Hepatocyte (in vitro differentiated cells): Measurements from ENCODE around the gene ZNF155. TPM values are rescaled to one million over a fixed set of nuclear protein-coding genes. Genes with fewer than 3 reads are reported as not detected.

ENCODE experiments used
- DNase-seq: peaks from one replicate; pipeline ENCODE4 v3.0.0-alpha.2; 2016; ENCODE audit warnings: low spot score
- H2AFZ ChIP-seq: fragments of 200-600 bp; sonication (generic); 2 replicates; pipeline ENCODE4 v1.6.0; 2016; ENCODE audit warnings: antibody characterized with exemption, mild to moderate bottlenecking
- H3K27ac ChIP-seq: fragments of 200-600 bp; sonication (generic); 2 replicates; pipeline ENCODE4 v1.5.1; 2016; ENCODE audit warnings: mild to moderate bottlenecking
- H3K27me3 ChIP-seq: fragments of 200-600 bp; sonication (generic); 2 replicates; pipeline ENCODE4 v1.6.1; 2016
- H3K36me3 ChIP-seq: fragments of 200-600 bp; sonication (generic); replicated peaks from 2 replicates; pipeline ENCODE4 v1.5.1; 2016; ENCODE audit warnings: low read depth; ENCODE audit not compliant: insufficient read depth
- H3K4me1 ChIP-seq: fragments of 200-600 bp; sonication (generic); 2 replicates; pipeline ENCODE4 v1.5.1; 2016; ENCODE audit warnings: mild to moderate bottlenecking, moderate library complexity; ENCODE audit not compliant: insufficient read depth
- H3K4me2 ChIP-seq: fragments of 200-600 bp; sonication (generic); 2 replicates; pipeline ENCODE4 v1.6.0; 2016
- H3K4me3 ChIP-seq: fragments of 200-600 bp; sonication (generic); 2 replicates; pipeline ENCODE4 v1.5.1; 2016; ENCODE audit warnings: mild to moderate bottlenecking
- H3K79me2 ChIP-seq: fragments of 200-600 bp; sonication (generic); 2 replicates; pipeline ENCODE4 v1.6.0; 2017; ENCODE audit warnings: mild to moderate bottlenecking
- H3K9me2 ChIP-seq: fragments of 200-600 bp; sonication (generic); replicated peaks from 2 replicates; pipeline ENCODE4 v1.6.0; 2017; ENCODE audit warnings: mild to moderate bottlenecking; ENCODE audit not compliant: insufficient read depth
- H3K9me3 ChIP-seq: fragments of 200-600 bp; sonication (generic); 2 replicates; pipeline ENCODE4 v1.5.1; 2016; ENCODE audit warnings: low read depth, mild to moderate bottlenecking
- H4K20me1 ChIP-seq: fragments of 200-600 bp; sonication (generic); 2 replicates; pipeline ENCODE4 v1.6.0; 2016; ENCODE audit warnings: mild to moderate bottlenecking; ENCODE audit not compliant: insufficient read depth, poor library complexity, severe bottlenecking
- CTCF ChIP-seq: fragments of 200-600 bp; sonication (generic); IDR thresholded peaks from 2 replicates; pipeline ENCODE4 v1.5.1; 2016; ENCODE audit warnings: antibody characterized with exemption, mild to moderate bottlenecking; ENCODE audit not compliant: poor library complexity
- EZH2 ChIP-seq: fragments of 200-600 bp; sonication (generic); IDR thresholded peaks from 2 replicates; pipeline ENCODE4 v1.6.1; 2016; ENCODE audit warnings: antibody characterized with exemption, mild to moderate bottlenecking, borderline replicate concordance
- EZH2phosphoT487 ChIP-seq: fragments of 200-600 bp; sonication (generic); IDR thresholded peaks from one replicate; pipeline ENCODE4 v1.6.1; 2018; ENCODE audit warnings: antibody characterized with exemption, mild to moderate bottlenecking, low read depth, moderate library complexity; ENCODE audit not compliant: unreplicated experiment, severe bottlenecking
- WGBS: methylation state at CpG from one replicate; pipeline ENCODE4 v1.1.6; 2016; ENCODE audit warnings: low lambda C conversion rate; ENCODE audit errors: missing lambda C conversion rate; 5-methylcytosine and 5-hydroxymethylcytosine counted together
- polyA plus RNA-seq: library from polyadenylated mRNA; unstranded; fragments of >200 nt; fragmentation: Nextera tagmentation; extraction: Ambion mirVana; gene quantifications from 2 replicates; pipeline ENCODE4 v1.2.1, GENCODE V29; 2016
- total RNA-seq: library from RNA; depleted of rRNA; stranded (reverse); fragments of >200 nt; gene quantifications from 2 replicates; pipeline ENCODE4 v1.2.3, GENCODE V29; 2014

ZNF155 gene
- total and polyA plus RNA-seq, 2 experiments from 2014 or later = 3.2 to 7.2 TPM

DNA sequence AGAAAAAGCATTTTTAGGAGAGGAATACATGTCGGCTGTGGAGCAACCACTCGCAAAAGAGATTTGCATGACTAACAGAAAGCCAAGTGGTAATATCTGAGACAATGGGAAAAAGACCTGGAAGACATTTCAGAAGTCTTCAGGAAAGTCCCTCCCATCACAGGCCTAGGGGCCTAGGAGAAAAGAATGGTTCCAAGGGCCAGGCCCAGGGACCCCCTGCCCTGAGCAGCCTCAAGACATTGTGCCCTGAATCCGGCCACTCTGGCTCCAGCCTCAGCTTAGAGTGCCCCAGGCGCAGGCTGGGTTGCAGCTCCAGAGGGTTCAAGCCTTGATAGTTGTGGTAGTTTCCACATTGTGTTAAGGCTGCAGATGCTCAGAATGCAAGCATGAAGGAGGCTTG lies 23.6 kb upstream of the ZNF155 start:
- 73% methylated on average over 4 of the region's 4 CpGs for WGBS
- TF ChIP-seq EZH2 (no peak), EZH2phosphoT487 (no peak), CTCF (no peak)
- H3K27me3 ChIP-seq = no peaks in the 10 kb centered on the region
- H2AFZ ChIP-seq = no peak overlapping the region
- no peak for DNase-seq
- H3K9me2 ChIP-seq = no peaks in the 10 kb centered on the region
- H3K36me3 ChIP-seq = peaks cover 9% of the 10 kb centered on the region
- H3K9me3 ChIP-seq = peaks cover 48% of the 10 kb centered on the region
- no peak overlapping the region for H3K27ac ChIP-seq
- peaks cover 2% of the 10 kb centered on the region for H3K79me2 ChIP-seq
- H3K4me2 ChIP-seq = no peak overlapping the region
- no peak overlapping the region for H3K4me3 ChIP-seq
- no peaks in the 10 kb centered on the region for H4K20me1 ChIP-seq
- H3K4me1 ChIP-seq = no peaks in the 10 kb centered on the region

- DNase-seq = no peak
- Histone ChIP-seq H3K4me2 (no peak overlapping the region), H3K27ac (no peak overlapping the region), H3K4me3 (no peak overlapping the region), H3K9me3 (peaks cover 88% of the 10 kb centered on the region), H3K79me2 (no peaks in the 10 kb centered on the region), H3K9me2 (no peaks in the 10 kb centered on the region), H4K20me1 (no peaks in the 10 kb centered on the region), H2AFZ (no peak overlapping the region), H3K4me1 (no peaks in the 10 kb centered on the region), H3K36me3 (peaks cover 34% of the 10 kb centered on the region), H3K27me3 (no peaks in the 10 kb centered on the region)
- WGBS = 95% methylated on average over 3 of the region's 3 CpGs
- TF ChIP-seq EZH2phosphoT487 (no peak), EZH2 (no peak), CTCF (no peak)
These were observed 17.8 kb upstream of the ZNF155 start for GRCh38 chr19:43966079-43966694.

GRCh38 chr19:43976732-43977131 lies 7.3 kb upstream of the ZNF155 start:
- H3K9me3 ChIP-seq = peaks cover 52% of the 10 kb centered on the region
- H3K4me2 ChIP-seq = no peak overlapping the region
- no peaks in the 10 kb centered on the region for H3K79me2 ChIP-seq
- H3K36me3 ChIP-seq = no peaks in the 10 kb centered on the region
- H3K4me3 ChIP-seq = no peak overlapping the region
- 97% methylated on average over 1 of the region's 1 CpG for whole genome bisulfite sequencing
- H3K27me3 ChIP-seq = no peaks in the 10 kb centered on the region
- DNase-seq = no peak
- H2AFZ ChIP-seq = no peak overlapping the region
- no peaks in the 10 kb centered on the region for H3K4me1 ChIP-seq
- no peak overlapping the region for H3K27ac ChIP-seq
- no peaks in the 10 kb centered on the region for H3K9me2 ChIP-seq
- H4K20me1 ChIP-seq = no peaks in the 10 kb centered on the region
- TF ChIP-seq CTCF (no peak), EZH2phosphoT487 (no peak), EZH2 (no peak)
